Measurements from ENCODE around the gene ZNF211.

The ZNF211 gene

DNA sequence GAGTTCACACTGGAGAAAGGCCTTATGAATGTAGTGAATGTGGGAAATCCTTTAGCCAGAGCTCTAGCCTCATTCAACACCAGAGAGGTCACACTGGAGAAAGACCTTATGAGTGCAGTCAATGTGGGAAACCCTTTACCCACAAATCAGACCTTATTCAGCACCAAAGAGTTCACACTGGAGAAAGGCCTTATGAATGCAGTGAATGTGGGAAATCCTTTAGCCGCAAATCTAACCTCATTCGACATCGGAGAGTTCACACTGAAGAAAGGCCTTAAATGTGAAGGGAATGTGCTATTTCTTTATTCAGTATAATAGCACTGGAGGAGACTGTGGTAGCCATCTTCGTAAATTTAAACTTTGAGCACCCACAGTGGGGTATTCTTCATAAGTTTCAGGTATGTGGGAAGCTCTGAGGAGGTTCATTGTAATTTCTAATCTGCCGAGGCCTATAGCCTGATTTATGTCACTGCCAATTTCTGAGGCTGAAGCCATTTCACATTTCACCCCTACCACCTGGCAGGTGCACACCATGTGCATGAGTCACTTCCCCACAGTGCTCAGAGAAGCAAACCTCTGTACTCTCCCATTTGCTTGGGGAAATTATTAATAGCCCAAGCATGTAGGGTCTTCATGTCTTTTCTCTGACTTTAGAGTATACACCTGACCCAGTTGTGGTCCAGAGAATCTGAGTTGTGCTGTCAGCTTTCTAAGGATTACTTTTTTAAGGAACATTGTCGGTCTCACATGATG lies 55.2 kb downstream of the ZNF211 start:
- peaks cover 76% of the 10 kb centered on the region for H3K9me3 ChIP-seq (ENCODE audit: insufficient read depth, low read depth, low read length)

DNA sequence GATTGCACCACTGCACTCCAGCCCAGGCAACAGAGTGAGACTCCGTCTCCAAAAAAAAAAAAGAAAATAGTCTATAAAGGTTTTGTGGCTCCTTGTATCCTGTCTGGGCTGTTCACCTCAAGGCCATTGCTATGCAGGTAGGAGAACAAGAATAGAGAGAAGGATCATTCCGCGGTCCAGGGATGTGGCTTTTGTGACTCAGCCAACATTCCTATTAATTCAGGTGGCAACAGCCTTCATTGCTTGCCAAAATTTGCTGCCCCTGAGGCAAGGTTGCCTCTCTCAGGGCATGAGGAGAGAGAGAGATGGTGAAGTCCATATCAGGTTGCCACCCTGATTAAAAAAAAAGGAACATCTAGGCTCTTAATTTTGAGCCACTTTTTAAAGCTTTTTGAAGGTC lies 56.8 kb downstream of the ZNF211 start:
- Histone ChIP-seq H3K27ac (ENCODE audit: low read length) (no peak overlapping the region), H3K27me3 (ENCODE audit: insufficient read depth, low read length) (no peaks in the 10 kb centered on the region), H3K9me3 (ENCODE audit: insufficient read depth, low read depth, low read length) (peaks cover 60% of the 10 kb centered on the region), H3K9ac (ENCODE audit: low read depth, low read length) (no peak overlapping the region), H3K36me3 (ENCODE audit: insufficient read depth, low read depth, low read length) (peaks cover 60% of the 10 kb centered on the region), H3K4me1 (ENCODE audit: insufficient read depth, low read length) (no peaks in the 10 kb centered on the region), H3K4me3 (ENCODE audit: low read length) (no peak overlapping the region)

More for the DNA sequence above, 55.2 kb downstream of the ZNF211 start:
- Histone ChIP-seq H3K9ac (ENCODE audit: low read depth, low read length) (no peak overlapping the region), H3K4me1 (ENCODE audit: insufficient read depth, low read length) (peaks cover 3% of the 10 kb centered on the region; the same call in 1 of the 2 replicates), H3K36me3 (ENCODE audit: insufficient read depth, low read depth, low read length) (peaks cover 69% of the 10 kb centered on the region), H3K27me3 (ENCODE audit: insufficient read depth, low read length) (no peaks in the 10 kb centered on the region), H3K4me3 (ENCODE audit: low read length) (no peak overlapping the region; the same call in 1 of the 2 replicates), H3K27ac (ENCODE audit: low read length) (no peak overlapping the region)

Data from iPS-20b (cell line).